ENCODE results near the gene ARX. TPM values are rescaled to one million over a fixed set of nuclear protein-coding genes. Genes with fewer than 3 reads are reported as not detected.

The ARX gene
- total and polyA plus RNA-seq, 2 of the 8 experiments (the other 6 are each of a cell fraction or from before 2014, with no cell fraction given), result not detected

- Histone ChIP-seq H3K14ac (ENCODE audit: insufficient read length) (no peak overlapping the region), H2BK20ac (ENCODE audit: low read length) (no peak overlapping the region), H4K91ac (replicated peaks; ENCODE audit: insufficient read length, low read length) (no peak overlapping the region), H3K9ac (replicated peaks in 1 of 4; ENCODE audit: extremely low read depth in 1 of 4, low read depth in 3 of 4, low read length in 3 of 4) (no peak overlapping the region), H3K23me2 (ENCODE audit: low read depth, low read length) (peaks cover 7% of the 10 kb centered on the region; the same call in 1 of the 2 replicates), H2BK5ac (ENCODE audit: low read depth, low read length) (no peak overlapping the region), H3K36me3 (ENCODE audit: control insufficient read depth in 2 of 4, insufficient read depth in 4 of 4, low read length in 3 of 4) (no peaks in the 10 kb centered on the region; a peak in 1 of 8 replicates), H4K5ac (ENCODE audit: insufficient read length, low read depth, low read length) (no peak overlapping the region), H2BK12ac (ENCODE audit: low read depth, low read length) (no peak overlapping the region), H3K4me1 (replicated peaks in 1 of 4; ENCODE audit: control insufficient read depth in 3 of 4, insufficient read depth in 4 of 4, low read length in 3 of 4) (peaks cover 0 to 9% (median 4%) of the 10 kb centered on the region in 4 experiments; a peak in 6 of 7 replicates), H3K4me3 (ENCODE audit: extremely low read depth in 1 of 4, insufficient read depth in 2 of 4, low read depth in 3 of 4, low read length in 4 of 4) (no peak overlapping the region), H3K27ac (ENCODE audit: low read depth, low read length) (no peak overlapping the region), H2BK120ac (replicated peaks; ENCODE audit: low read depth, low read length) (no peak overlapping the region), H3K4me2 (ENCODE audit: insufficient read depth in 1 of 2, low read depth in 2 of 2, low read length in 2 of 2) (no peak overlapping the region; a peak in 1 of 4 replicates), H2BK15ac (ENCODE audit: low read length) (no peak overlapping the region), H3K79me2 (ENCODE audit: control insufficient read depth in 1 of 2, insufficient read depth in 2 of 2, low read length in 2 of 2) (no peaks in the 10 kb centered on the region), H3K18ac (ENCODE audit: extremely low read depth, low read length) (no peak overlapping the region), H3K23ac (ENCODE audit: insufficient read length) (no peak overlapping the region), H3K4ac (replicated peaks; ENCODE audit: insufficient read length, low read depth, low read length) (no peak overlapping the region), H2AK5ac (ENCODE audit: low read depth, low read length) (no peak overlapping the region), H4K8ac (ENCODE audit: extremely low read depth, insufficient read depth, low read length) (no peak overlapping the region), H3K79me1 (ENCODE audit: low read depth, low read length) (no peaks in the 10 kb centered on the region), H3K56ac (replicated peaks; ENCODE audit: insufficient read length, low read depth, low read length) (no peak overlapping the region), H3K27me3 (replicated peaks in 1 of 4; ENCODE audit: control insufficient read depth in 3 of 4, extremely low read depth in 1 of 4, insufficient read depth in 3 of 4, low read length in 3 of 4) (peaks cover 28 to 46% (median 42%) of the 10 kb centered on the region in 4 experiments), H2AFZ (ENCODE audit: low read length) (no peak overlapping the region), H3K9me3 (ENCODE audit: insufficient read depth in 2 of 2, low read depth in 1 of 2, low read length in 1 of 2) (no peaks in the 10 kb centered on the region), H4K20me1 (replicated peaks in 1 of 2; ENCODE audit: control insufficient read depth in 1 of 2, insufficient read depth in 2 of 2, low read length in 2 of 2) (no peaks in the 10 kb centered on the region)
- TF ChIP-seq SAP30 (IDR thresholded peaks at IDR 0.05; ENCODE audit: insufficient read depth, insufficient replicate concordance, low read length) (no peak), RNF2 (IDR thresholded peaks at IDR 0.05; ENCODE audit: borderline replicate concordance, low read depth, low read length, missing control alignments, poor library complexity, severe bottlenecking) (no peak), SIN3A (conservative IDR thresholded peaks at IDR 0.05 in 1 of 2, IDR thresholded peaks at IDR 0.05 in 1 of 2; ENCODE audit: low read depth in 1 of 2, low read length in 2 of 2) (no peak), RXRA (IDR thresholded peaks at IDR 0.05; ENCODE audit: insufficient read depth, low read depth, low read length) (no peak), SP1 (IDR thresholded peaks at IDR 0.05; ENCODE audit: low read depth, low read length) (no peak)
- DNase-seq (ENCODE audit: low read depth in 1 of 2, low spot score in 2 of 2) (no peak), FAIRE-seq (no peak)
- POLR2A ChIA-PET (ENCODE audit: partially characterized antibody), result no interaction called here
- CTCF ChIA-PET (ENCODE audit: partially characterized antibody), result interaction anchor here (2.1 to 4.6 kb wide), 2 partner anchors 13 to 120 kb away, joined by 11 to 23 read pairs; no protein-coding TSS in a partner anchor
- 75% methylated on average over 1 of the region's 1 CpG; no CpG with 5 or more reads in 1 of the 2 experiments for WGBS, 2 experiments (ENCODE audit: extremely low coverage in 1 of 2, insufficient coverage in 1 of 2, insufficient read length in 1 of 2, insufficient replicate concordance in 2 of 2, low coverage in 1 of 2, low lambda C conversion rate in 2 of 2, missing lambda C conversion rate in 1 of 2)
Measured at GRCh38 chrX:25023908-25024307, 8.1 kb upstream of the ARX start.
